ENCODE measurements around the gene KIF26B. TPM values are rescaled to one million over a fixed set of nuclear protein-coding genes. Genes with fewer than 3 reads are reported as not detected.

KIF26B gene
- polyA plus RNA-seq, 1 donor (not counting 4 experiments of a cell fraction or from before 2014, with no cell fraction given): 0.58 TPM

DNA sequence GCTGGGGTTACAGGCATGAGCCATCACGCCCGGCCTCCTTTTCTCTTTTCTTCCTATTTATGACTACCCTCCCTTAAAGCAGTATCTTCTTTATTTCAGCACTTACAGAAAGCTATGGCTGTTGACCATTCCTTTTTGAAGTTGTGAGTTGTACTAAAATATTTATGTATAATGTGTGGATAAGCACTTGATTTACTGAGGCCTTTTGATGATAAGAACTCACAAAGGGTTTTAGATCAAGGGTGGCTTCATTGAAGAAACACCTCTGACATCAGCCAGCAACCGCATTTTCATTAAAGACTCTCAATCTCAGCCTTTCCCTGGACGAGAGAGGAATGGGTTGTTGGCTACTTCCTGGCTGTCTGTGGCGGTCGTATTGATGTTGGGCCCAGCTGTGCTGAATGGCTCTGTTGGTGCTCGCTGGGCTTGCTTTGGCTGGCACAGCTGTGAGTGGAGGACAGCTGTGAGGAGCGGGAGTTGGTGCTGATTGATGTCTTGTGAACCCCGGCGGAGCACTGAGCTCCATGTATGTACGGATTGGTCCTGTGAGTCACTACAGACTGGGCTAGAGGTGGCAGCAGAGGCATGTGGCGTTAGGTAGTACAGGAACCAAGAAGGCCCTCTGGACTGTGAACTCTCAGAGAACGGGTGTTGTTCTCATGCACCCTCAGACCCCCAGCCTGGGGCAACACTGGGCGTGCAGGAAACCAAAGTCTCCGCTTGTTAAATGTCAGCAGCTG, 208.8 kb downstream of the KIF26B start:
- H3K9ac ChIP-seq (ENCODE audit: control insufficient read depth, extremely low read depth, insufficient read depth, low read length): no peak overlapping the region
- no peaks in the 10 kb centered on the region for H3K4me1 ChIP-seq (ENCODE audit: control insufficient read depth, extremely low read depth, insufficient read depth, low read length)
- H3K27me3 ChIP-seq (ENCODE audit: control insufficient read depth, extremely low read depth, insufficient read depth, low read length): no peaks in the 10 kb centered on the region
- TF ChIP-seq, protein P1, sequence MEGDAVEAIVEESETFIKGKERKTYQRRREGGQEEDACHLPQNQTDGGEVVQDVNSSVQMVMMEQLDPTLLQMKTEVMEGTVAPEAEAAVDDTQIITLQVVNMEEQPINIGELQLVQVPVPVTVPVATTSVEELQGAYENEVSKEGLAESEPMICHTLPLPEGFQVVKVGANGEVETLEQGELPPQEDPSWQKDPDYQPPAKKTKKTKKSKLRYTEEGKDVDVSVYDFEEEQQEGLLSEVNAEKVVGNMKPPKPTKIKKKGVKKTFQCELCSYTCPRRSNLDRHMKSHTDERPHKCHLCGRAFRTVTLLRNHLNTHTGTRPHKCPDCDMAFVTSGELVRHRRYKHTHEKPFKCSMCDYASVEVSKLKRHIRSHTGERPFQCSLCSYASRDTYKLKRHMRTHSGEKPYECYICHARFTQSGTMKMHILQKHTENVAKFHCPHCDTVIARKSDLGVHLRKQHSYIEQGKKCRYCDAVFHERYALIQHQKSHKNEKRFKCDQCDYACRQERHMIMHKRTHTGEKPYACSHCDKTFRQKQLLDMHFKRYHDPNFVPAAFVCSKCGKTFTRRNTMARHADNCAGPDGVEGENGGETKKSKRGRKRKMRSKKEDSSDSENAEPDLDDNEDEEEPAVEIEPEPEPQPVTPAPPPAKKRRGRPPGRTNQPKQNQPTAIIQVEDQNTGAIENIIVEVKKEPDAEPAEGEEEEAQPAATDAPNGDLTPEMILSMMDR (optimal IDR thresholded peaks at IDR 0.05 in 1 of 3, IDR thresholded peaks at IDR 0.05 in 1 of 3, conservative IDR thresholded peaks at IDR 0.05 in 1 of 3; ENCODE audit: extremely low read depth in 1 of 3, insufficient read depth in 2 of 3, low read length in 3 of 3): no peak
- no peak for TF ChIP-seq EZH2 (IDR thresholded peaks at IDR 0.05; ENCODE audit: low read length)
- H3K36me3 ChIP-seq (ENCODE audit: control insufficient read depth in 2 of 2, extremely low read depth in 1 of 2, insufficient read depth in 2 of 2, low read length in 2 of 2): peaks cover 0 to 2% of the 10 kb centered on the region in 2 experiments
- no peaks in the 10 kb centered on the region for H3K9me1 ChIP-seq (ENCODE audit: control insufficient read depth, extremely low read depth, insufficient read depth, low read length)
- no peak overlapping the region for H3K27ac ChIP-seq (ENCODE audit: control insufficient read depth, insufficient read depth, low read length)
- H3K79me2 ChIP-seq (ENCODE audit: control insufficient read depth, insufficient read depth, low read length): no peaks in the 10 kb centered on the region
- no peak for FAIRE-seq
- no peaks in the 10 kb centered on the region for H4K20me1 ChIP-seq (ENCODE audit: control insufficient read depth, extremely low read depth, insufficient read depth, low read length)
- H3K4me3 ChIP-seq (ENCODE audit: control insufficient read depth in 2 of 3, extremely low read depth in 1 of 3, insufficient read depth in 2 of 3, low read depth in 1 of 3, low read length in 3 of 3): no peak overlapping the region
- peaks cover 2% of the 10 kb centered on the region for H3K9me3 ChIP-seq (ENCODE audit: control insufficient read depth, low read depth, low read length)
- no peak overlapping the region for H2AFZ ChIP-seq (ENCODE audit: control insufficient read depth, low read length)
- dilution Hi-C loops (cut with MboI; ENCODE audit: extremely low pct_ligation_motif_present, low sequenced_read_pairs): no loop called here
- H3K4me2 ChIP-seq (ENCODE audit: control insufficient read depth, extremely low read depth, insufficient read depth, low read depth, low read length): no peak overlapping the region
- no peak for DNase-seq (ENCODE audit: low read depth, low spot score)

GRCh38 chr1:245365095-245366020, 210.6 kb downstream of the KIF26B start:
- H3K4me2 ChIP-seq (ENCODE audit: control insufficient read depth, extremely low read depth, insufficient read depth, low read depth, low read length): no peak overlapping the region
- dilution Hi-C loops (cut with MboI; ENCODE audit: extremely low pct_ligation_motif_present, low sequenced_read_pairs): no loop called here
- H4K20me1 ChIP-seq (ENCODE audit: control insufficient read depth, extremely low read depth, insufficient read depth, low read length): no peaks in the 10 kb centered on the region
- H3K36me3 ChIP-seq (ENCODE audit: control insufficient read depth in 2 of 2, extremely low read depth in 1 of 2, insufficient read depth in 2 of 2, low read length in 2 of 2): peaks cover 0 to 2% of the 10 kb centered on the region in 2 experiments
- DNase-seq (ENCODE audit: low read depth, low spot score) (no peak), FAIRE-seq (no peak)
- H3K9me3 ChIP-seq (ENCODE audit: control insufficient read depth, low read depth, low read length): peaks cover 2% of the 10 kb centered on the region
- H3K9ac ChIP-seq (ENCODE audit: control insufficient read depth, extremely low read depth, insufficient read depth, low read length): no peak overlapping the region
- no peaks in the 10 kb centered on the region for H3K9me1 ChIP-seq (ENCODE audit: control insufficient read depth, extremely low read depth, insufficient read depth, low read length)
- H2AFZ ChIP-seq (ENCODE audit: control insufficient read depth, low read length): no peak overlapping the region
- TF ChIP-seq, protein P1 (optimal IDR thresholded peaks at IDR 0.05 in 1 of 3, IDR thresholded peaks at IDR 0.05 in 1 of 3, conservative IDR thresholded peaks at IDR 0.05 in 1 of 3; ENCODE audit: extremely low read depth in 1 of 3, insufficient read depth in 2 of 3, low read length in 3 of 3): no peak
- TF ChIP-seq EZH2 (IDR thresholded peaks at IDR 0.05; ENCODE audit: low read length): no peak
- H3K4me1 ChIP-seq (ENCODE audit: control insufficient read depth, extremely low read depth, insufficient read depth, low read length): no peaks in the 10 kb centered on the region
- H3K4me3 ChIP-seq (ENCODE audit: control insufficient read depth in 2 of 3, extremely low read depth in 1 of 3, insufficient read depth in 2 of 3, low read depth in 1 of 3, low read length in 3 of 3): no peak overlapping the region
- no peak overlapping the region for H3K27ac ChIP-seq (ENCODE audit: control insufficient read depth, insufficient read depth, low read length)
- H3K79me2 ChIP-seq (ENCODE audit: control insufficient read depth, insufficient read depth, low read length): no peaks in the 10 kb centered on the region
- H3K27me3 ChIP-seq (ENCODE audit: control insufficient read depth, extremely low read depth, insufficient read depth, low read length): no peaks in the 10 kb centered on the region
